Prostate gland (tissue), 2 donors: Measurements from ENCODE around the gene TNNC1. TPM values are rescaled to one million over a fixed set of nuclear protein-coding genes. Genes with fewer than 3 reads are reported as not detected.

Experiments used
- DNase-seq: peaks from one replicate; pipeline ENCODE4 v3.0.0-alpha.2; 2019; ENCODE audit warnings: low spot score
- H3K27ac ChIP-seq, 2 donors: fragments of 200-600 bp; sonication (generic); 2 replicates each; pipeline ENCODE4 v1.5.1; 2017 to 2019
- H3K27me3 ChIP-seq: fragments of 200-600 bp; sonication (generic); replicated peaks from 2 replicates; pipeline ENCODE4 v1.5.1; 2019; ENCODE audit not compliant: insufficient read depth
- H3K36me3 ChIP-seq, 2 donors: fragments of 200-600 bp; sonication (generic); 1 replicate in 1 of 2; 2 replicates in 1 of 2; pipeline versions ENCODE4 v1.5.1 to v1.8.1; 2017 to 2019
- H3K4me1 ChIP-seq: fragments of 200-600 bp; sonication (generic); replicated peaks from 2 replicates; pipeline ENCODE4 v1.5.1; 2019
- H3K4me3 ChIP-seq, 2 donors: fragments of 200-600 bp; sonication (generic); 2 replicates each; pipeline ENCODE4 v1.5.1; 2017 to 2019
- H3K9me3 ChIP-seq: fragments of 200-600 bp; sonication (generic); 2 replicates; pipeline ENCODE4 v1.5.1; 2017
- CTCF ChIP-seq, 4 experiments: fragments of 200-600 bp in 2 of 4; fragments of 450-650 bp in 2 of 4; sonication (generic) in 2 of 4; IDR thresholded peaks; 1 replicate in 3 of 4; 2 replicates in 1 of 4; pipeline ENCODE4 v1.5.1; 2016 to 2019; ENCODE audit warnings: antibody characterized with exemption in 4 of 4, mild to moderate bottlenecking in 2 of 4, moderate library complexity in 2 of 4
- POLR2A ChIP-seq: fragments of 450-650 bp; IDR thresholded peaks from one replicate; pipeline ENCODE4 v1.6.1; 2016; ENCODE audit warnings: antibody characterized with exemption, mild to moderate bottlenecking
- POLR2AphosphoS5 ChIP-seq: sonication (generic); formaldehyde crosslinking; IDR thresholded peaks from one replicate; pipeline ENCODE4 v1.6.1; 2017; ENCODE audit warnings: antibody characterized with exemption
- WGBS: methylation state at CpG from one replicate; pipeline ENCODE4 v1.1.5; 2018; 5-methylcytosine and 5-hydroxymethylcytosine counted together
- intact Hi-C: fragments of 100-400 bp; cut with DNase I; formaldehyde crosslinking; loops from one replicate; pipeline ENCODE4 v1.14.2; 2022
- total RNA-seq, 2 donors: library from RNA; depleted of rRNA; stranded (reverse); fragments of >200 nt; gene quantifications; one replicate each; pipeline ENCODE4 v1.1.0, GENCODE V29; 2016

Gene TNNC1
- total RNA-seq, 2 donors from 2014 or later = 2.7 to 109 TPM

- H3K27ac ChIP-seq = peak overlapping the region; percentile 45 to 82
- WGBS = 92% methylated on average over 4 of the region's 4 CpGs
- TF ChIP-seq POLR2A (no peak), POLR2AphosphoS5 (no peak), CTCF (IDR thresholded peaks at IDR 0.05) (no peak)
- no peak overlapping the region for H3K4me3 ChIP-seq
- DNase-seq = no peak
- intact Hi-C loops = loop anchor here (10.0 kb wide), 1 partner anchor 214 kb away; the partner anchor contains the start of genes GNL3 and PBRM1
- H3K27me3 ChIP-seq = no peaks in the 10 kb centered on the region
- H3K36me3 ChIP-seq = peaks cover 18 to 20% of the 10 kb centered on the region in 2 donors
- no peaks in the 10 kb centered on the region for H3K9me3 ChIP-seq
- peaks cover 33% of the 10 kb centered on the region for H3K4me1 ChIP-seq
Measured at GRCh38 chr3:52470920-52471319, 17.1 kb upstream of the TNNC1 start.

GRCh38 chr3:52469001-52469400, 15.2 kb upstream of the TNNC1 start:
- peak overlapping the region; percentile 81 to 82 for H3K27ac ChIP-seq
- peaks cover 33% of the 10 kb centered on the region for H3K4me1 ChIP-seq
- WGBS = 35% methylated on average over 5 of the region's 5 CpGs
- H3K4me3 ChIP-seq = no peak overlapping the region
- intact Hi-C loops = loop anchor here (2.0 kb wide), 1 partner anchor 66 kb away; no protein-coding TSS in a partner anchor
- H3K9me3 ChIP-seq = no peaks in the 10 kb centered on the region
- H3K36me3 ChIP-seq = peaks cover 6 to 13% of the 10 kb centered on the region in 2 donors
- no peak for TF ChIP-seq POLR2A
- TF ChIP-seq CTCF (IDR thresholded peaks at IDR 0.05) = peak in 1 of 4 experiments; percentile 13
- peak; percentile 95 for TF ChIP-seq POLR2AphosphoS5
- no peaks in the 10 kb centered on the region for H3K27me3 ChIP-seq
- peak; percentile 55 for DNase-seq

- H3K27ac ChIP-seq = peak overlapping the region; percentile 81 to 82
Measured at GRCh38 chr3:52468336-52468735, 14.5 kb upstream of the TNNC1 start.

GRCh38 chr3:52463416-52463815, 9.6 kb upstream of the TNNC1 start:
- Histone ChIP-seq H3K27ac (no peak overlapping the region), H3K36me3 (peaks cover 7 to 9% of the 10 kb centered on the region in 2 donors), H3K9me3 (no peaks in the 10 kb centered on the region), H3K4me1 (peaks cover 4% of the 10 kb centered on the region), H3K4me3 (no peak overlapping the region), H3K27me3 (no peaks in the 10 kb centered on the region)
- TF ChIP-seq POLR2A (no peak), CTCF (IDR thresholded peaks at IDR 0.05) (no peak), POLR2AphosphoS5 (no peak)
- DNase-seq = no peak
- intact Hi-C loops = no loop called here
- 88% methylated on average over 5 of the region's 5 CpGs for WGBS

More at GRCh38 chr3:52468336-52468735, 14.5 kb upstream of the TNNC1 start:
- intact Hi-C loops = loop anchor here (2.0 kb wide), 1 partner anchor 66 kb away; no protein-coding TSS in a partner anchor
- H3K9me3 ChIP-seq = no peaks in the 10 kb centered on the region
- H3K27me3 ChIP-seq = no peaks in the 10 kb centered on the region
- H3K4me3 ChIP-seq = no peak overlapping the region
- DNase-seq = no peak
- TF ChIP-seq POLR2A = no peak
- TF ChIP-seq CTCF (IDR thresholded peaks at IDR 0.05) = no peak
- no peak for TF ChIP-seq POLR2AphosphoS5
- 47% methylated on average over 9 of the region's 9 CpGs for whole genome bisulfite sequencing
- H3K4me1 ChIP-seq = peaks cover 33% of the 10 kb centered on the region
- H3K36me3 ChIP-seq = peaks cover 0 to 13% of the 10 kb centered on the region in 2 donors

GRCh38 chr3:52461874-52462273, 8.0 kb upstream of the TNNC1 start:
- Histone ChIP-seq H3K4me1 (peaks cover 4% of the 10 kb centered on the region), H3K4me3 (no peak overlapping the region), H3K27ac (no peak overlapping the region), H3K9me3 (no peaks in the 10 kb centered on the region), H3K36me3 (peaks cover 7 to 9% of the 10 kb centered on the region in 2 donors), H3K27me3 (no peaks in the 10 kb centered on the region)
- intact Hi-C loops = no loop called here
- DNase-seq = no peak
- 72% methylated on average over 6 of the region's 6 CpGs for WGBS
- TF ChIP-seq POLR2AphosphoS5 (no peak), CTCF (IDR thresholded peaks at IDR 0.05) (no peak), POLR2A (no peak)
